ENCODE results near the gene LONP1. TPM values are rescaled to one million over a fixed set of nuclear protein-coding genes. Genes with fewer than 3 reads are reported as not detected.
"Not testable (repeated sequence)": the region's sequence is repeated elsewhere in the genome, so short reads cannot be mapped to it uniquely, and the experiment has no call there.

LONP1 gene
- total RNA-seq, 2 experiments from 2014 or later, result 114 to 129 TPM

GRCh38 chr19:5733172-5733571, 13.2 kb upstream of the LONP1 start:
- H3K4me3 Mint-ChIP-seq; H3K36me3 Mint-ChIP-seq (ENCODE audit: low read depth); H3K27ac Mint-ChIP-seq; ATAC-seq; CTCF ChIA-PET; POLR2A ChIA-PET; DNase-seq; H3K9me3 Mint-ChIP-seq (ENCODE audit: insufficient read depth); H3K27me3 Mint-ChIP-seq (ENCODE audit: low read depth); H3K4me1 Mint-ChIP-seq (ENCODE audit: low read depth): not testable (repeated sequence)

- Mint-ChIP-seq H3K27ac (no peak overlapping the region), H3K9me3 (ENCODE audit: insufficient read depth) (no peaks in the 10 kb centered on the region), H3K36me3 (ENCODE audit: low read depth) (no peaks in the 10 kb centered on the region), H3K4me1 (ENCODE audit: low read depth) (no peaks in the 10 kb centered on the region), H3K27me3 (ENCODE audit: low read depth) (peaks cover 2% of the 10 kb centered on the region), H3K4me3 (no peak overlapping the region)
- CTCF ChIA-PET, result interaction anchor here (0.7 kb wide), 1 partner anchor 13 kb away, joined by 3 read pairs; no protein-coding TSS in a partner anchor
- DNase-seq (no peak), ATAC-seq (no peak)
- POLR2A ChIA-PET, result no interaction called here
Observed at GRCh38 chr19:5727453-5728050, 7.6 kb upstream of the LONP1 start.

- POLR2A ChIA-PET, result interaction anchor here (0.9 to 4.4 kb wide), 13 partner anchors 11 to 233 kb away, joined by 3 to 21 read pairs (median 5); partner anchors contain the start of genes DUS3L, NDUFA11, RPL36 and SAFB2
Observed at GRCh38 chr19:5719274-5719960, 529 bp downstream of the LONP1 start.

DNA sequence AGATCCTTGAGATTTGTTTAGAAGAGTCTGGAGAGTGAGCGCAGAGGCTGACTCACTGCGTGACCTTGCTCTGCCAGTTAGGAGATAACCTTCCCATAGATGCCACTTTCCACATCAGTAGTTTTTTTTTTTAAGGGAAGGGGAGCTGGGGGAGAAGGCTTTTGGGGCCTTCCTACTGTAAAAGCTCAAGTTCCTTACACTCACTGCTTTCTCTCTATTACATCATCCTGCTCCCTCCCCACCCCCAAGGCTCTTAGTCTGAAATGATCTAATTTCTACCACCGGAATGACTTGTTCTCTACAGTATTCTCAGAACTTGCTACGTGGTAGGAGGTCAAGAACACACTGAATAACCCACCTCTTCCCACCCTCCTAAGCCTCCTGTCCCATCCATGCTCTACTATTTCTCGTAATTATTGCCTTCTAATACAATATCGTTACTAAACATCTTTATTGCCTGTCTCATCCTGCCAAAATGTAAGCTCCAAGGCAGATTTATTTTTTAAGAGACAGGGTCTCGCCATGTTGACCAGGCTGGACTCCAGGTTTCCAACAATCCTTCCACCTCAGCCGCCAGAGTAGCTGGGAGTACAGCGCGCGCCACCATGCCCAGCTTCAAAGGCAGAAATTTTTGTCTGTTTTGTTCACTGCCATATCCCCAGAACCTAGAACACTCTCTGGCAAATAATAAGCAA, 1.2 kb downstream of the LONP1 start:
- Mint-ChIP-seq H3K9me3 (ENCODE audit: insufficient read depth) (no peaks in the 10 kb centered on the region), H3K27ac (peak overlapping the region; percentile 96), H3K4me1 (ENCODE audit: low read depth) (peaks cover 32% of the 10 kb centered on the region), H3K36me3 (ENCODE audit: low read depth) (peaks cover 34% of the 10 kb centered on the region), H3K27me3 (ENCODE audit: low read depth) (no peaks in the 10 kb centered on the region), H3K4me3 (peak overlapping the region; percentile 95)
- CTCF ChIA-PET, result interaction anchor here (2.3 to 8.7 kb wide), 2 partner anchors 30 to 85 kb away, joined by 8 to 113 read pairs; partner anchors contain the start of gene RPL36
- DNase-seq, result peak; percentile 77
- POLR2A ChIA-PET, result interaction anchor here (0.9 to 4.4 kb wide), 11 partner anchors 11 to 233 kb away, joined by 3 to 21 read pairs (median 6); partner anchors contain the start of genes DUS3L, NDUFA11 and RPL36
- no peak for ATAC-seq

More at GRCh38 chr19:5719274-5719960, 529 bp downstream of the LONP1 start:
- Mint-ChIP-seq H3K4me1 (ENCODE audit: low read depth) (peaks cover 29% of the 10 kb centered on the region), H3K27me3 (ENCODE audit: low read depth) (no peaks in the 10 kb centered on the region), H3K27ac (peak overlapping the region; percentile 96), H3K9me3 (ENCODE audit: insufficient read depth) (no peaks in the 10 kb centered on the region), H3K4me3 (peak overlapping the region; percentile 95), H3K36me3 (ENCODE audit: low read depth) (peaks cover 29% of the 10 kb centered on the region)
- DNase-seq (peak; percentile 54), ATAC-seq (peak; percentile 3)
- CTCF ChIA-PET, result interaction anchor here (1.1 to 8.7 kb wide), 4 partner anchors 31 to 109 kb away, joined by 4 to 113 read pairs (median 6); partner anchors contain the start of gene RPL36

DNA sequence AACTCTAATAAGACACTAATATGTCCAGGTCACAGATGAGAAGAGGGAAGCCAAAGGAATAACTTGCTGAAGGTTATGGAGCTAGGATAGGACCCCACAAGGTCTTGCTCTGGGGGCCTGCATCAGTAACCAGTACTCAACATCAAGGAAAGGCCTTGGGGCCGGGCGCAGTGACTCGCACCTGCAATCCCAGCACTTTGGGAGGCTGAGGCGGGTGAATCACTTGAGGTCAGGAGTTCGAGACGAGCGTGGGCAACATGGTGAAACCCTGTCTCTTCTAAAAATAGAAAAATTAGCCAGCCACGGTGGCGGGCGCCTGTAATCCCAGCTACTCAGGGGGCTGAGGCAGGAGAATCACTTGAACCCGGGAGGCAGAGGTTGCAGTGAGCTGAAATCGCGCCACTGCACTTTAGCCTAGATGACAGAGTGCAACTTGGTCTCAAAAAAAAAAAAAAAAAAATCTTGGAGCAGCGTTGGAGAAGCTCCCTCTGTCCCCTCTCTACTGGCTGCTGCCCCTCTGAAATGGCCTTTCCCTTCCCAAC, 1.8 kb downstream of the LONP1 start:
- Mint-ChIP-seq H3K9me3 (ENCODE audit: insufficient read depth) (no peaks in the 10 kb centered on the region), H3K27ac (peak overlapping the region; percentile 96), H3K27me3 (ENCODE audit: low read depth) (no peaks in the 10 kb centered on the region), H3K4me3 (peak overlapping the region; percentile 95), H3K36me3 (ENCODE audit: low read depth) (peaks cover 39% of the 10 kb centered on the region), H3K4me1 (ENCODE audit: low read depth) (peaks cover 32% of the 10 kb centered on the region)
- no peak for DNase-seq
- ATAC-seq, result no peak
- ChIA-PET POLR2A (interaction anchor here (0.9 to 4.4 kb wide), 10 partner anchors 10 to 234 kb away, joined by 3 to 21 read pairs (median 6); partner anchors contain the start of genes DUS3L, NDUFA11 and RPL36), CTCF (interaction anchor here (2.3 to 8.7 kb wide), 2 partner anchors 30 to 86 kb away, joined by 8 to 113 read pairs; partner anchors contain the start of gene RPL36)

- no peak for DNase-seq
- Mint-ChIP-seq H3K36me3 (ENCODE audit: low read depth) (peaks cover 42% of the 10 kb centered on the region), H3K27me3 (ENCODE audit: low read depth) (no peaks in the 10 kb centered on the region), H3K9me3 (ENCODE audit: insufficient read depth) (no peaks in the 10 kb centered on the region), H3K4me3 (peak overlapping the region; percentile 95), H3K27ac (peak overlapping the region; percentile 96), H3K4me1 (ENCODE audit: low read depth) (peaks cover 32% of the 10 kb centered on the region)
- ATAC-seq, result no peak
- POLR2A ChIA-PET, result interaction anchor here (0.6 to 4.4 kb wide), 4 partner anchors 9 to 72 kb away, joined by 3 to 21 read pairs (median 9); no protein-coding TSS in a partner anchor
- CTCF ChIA-PET, result interaction anchor here (8.7 kb wide), 1 partner anchor 29 kb away, joined by 113 read pairs; the partner anchor contains the start of gene RPL36
Observed at GRCh38 chr19:5717215-5717935, 2.6 kb downstream of the LONP1 start.

GRCh38 chr19:5714816-5715215, 5.1 kb downstream of the LONP1 start:
- no peak overlapping the region for H3K27ac Mint-ChIP-seq
- no peaks in the 10 kb centered on the region for H3K27me3 Mint-ChIP-seq (ENCODE audit: low read depth)
- no peak overlapping the region for H3K4me3 Mint-ChIP-seq
- ATAC-seq, result no peak
- no peaks in the 10 kb centered on the region for H3K9me3 Mint-ChIP-seq (ENCODE audit: insufficient read depth)
- peaks cover 29% of the 10 kb centered on the region for H3K4me1 Mint-ChIP-seq (ENCODE audit: low read depth)
- peaks cover 52% of the 10 kb centered on the region for H3K36me3 Mint-ChIP-seq (ENCODE audit: low read depth)
- DNase-seq, result no peak
- ChIA-PET CTCF (interaction anchor here (1.0 to 8.7 kb wide), 2 partner anchors 13 to 26 kb away, joined by 3 to 113 read pairs; partner anchors contain the start of gene RPL36), POLR2A (interaction anchor here (0.7 to 1.2 kb wide), 2 partner anchors 23 to 25 kb away, joined by 3 to 5 read pairs; partner anchors contain the start of gene RPL36)

DNA sequence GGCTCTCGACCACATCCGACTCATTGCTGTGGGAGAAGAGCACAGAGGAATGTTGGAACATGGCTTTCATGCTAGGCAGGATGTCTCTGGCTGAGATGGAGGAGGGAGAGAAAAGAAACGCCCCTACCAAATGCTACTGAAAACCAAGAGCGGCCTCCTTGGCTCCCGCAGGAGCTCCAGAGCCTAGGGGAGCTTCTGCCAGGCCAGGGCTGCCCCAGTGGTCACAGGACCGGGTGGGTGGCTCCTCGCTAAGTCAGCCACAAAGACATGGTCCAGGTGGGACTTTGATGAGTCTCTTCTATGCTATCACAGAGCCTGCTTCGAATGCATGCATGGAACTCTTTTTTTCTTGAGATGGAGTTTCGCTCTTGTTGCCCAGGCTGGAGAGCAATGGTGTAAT, 6.7 kb downstream of the LONP1 start:
- no peak for ATAC-seq
- H3K9me3 Mint-ChIP-seq (ENCODE audit: insufficient read depth), result no peaks in the 10 kb centered on the region
- POLR2A ChIA-PET, result interaction anchor here (1.7 kb wide), 1 partner anchor 22 kb away, joined by 5 read pairs; no protein-coding TSS in a partner anchor
- no peak for DNase-seq
- peaks cover 41% of the 10 kb centered on the region for H3K36me3 Mint-ChIP-seq (ENCODE audit: low read depth)
- CTCF ChIA-PET, result interaction anchor here (8.7 kb wide), 1 partner anchor 25 kb away, joined by 113 read pairs; the partner anchor contains the start of gene RPL36
- H3K4me3 Mint-ChIP-seq, result no peak overlapping the region
- H3K27ac Mint-ChIP-seq, result no peak overlapping the region
- no peaks in the 10 kb centered on the region for H3K27me3 Mint-ChIP-seq (ENCODE audit: low read depth)
- peaks cover 21% of the 10 kb centered on the region for H3K4me1 Mint-ChIP-seq (ENCODE audit: low read depth)

DNA sequence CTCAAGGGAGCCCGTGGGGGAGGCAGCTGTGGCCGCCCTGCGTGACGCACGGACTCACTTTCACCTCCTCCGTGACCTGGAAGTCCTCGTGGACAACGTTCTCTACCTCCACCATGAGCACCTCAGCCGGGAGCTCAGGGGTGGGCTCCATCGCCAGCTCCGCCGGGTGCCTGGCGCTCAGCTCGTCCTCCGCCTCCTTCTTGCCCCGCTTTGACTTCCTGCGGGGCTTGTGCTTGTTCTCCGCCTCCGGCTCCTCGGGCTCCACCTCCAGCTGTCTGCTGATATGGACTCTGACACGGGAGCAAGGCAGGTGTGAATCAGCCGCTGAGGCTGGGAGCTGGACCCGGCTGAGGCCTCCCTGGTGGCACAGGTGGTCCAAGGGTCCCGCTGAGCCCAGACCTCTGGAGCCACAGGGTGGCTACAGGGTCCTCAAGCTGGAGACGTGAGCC, 8.2 kb downstream of the LONP1 start:
- H3K27me3 Mint-ChIP-seq (ENCODE audit: low read depth), result no peaks in the 10 kb centered on the region
- H3K27ac Mint-ChIP-seq, result no peak overlapping the region
- peaks cover 8% of the 10 kb centered on the region for H3K4me1 Mint-ChIP-seq (ENCODE audit: low read depth)
- no peak overlapping the region for H3K4me3 Mint-ChIP-seq
- peaks cover 39% of the 10 kb centered on the region for H3K36me3 Mint-ChIP-seq (ENCODE audit: low read depth)
- H3K9me3 Mint-ChIP-seq (ENCODE audit: insufficient read depth), result no peaks in the 10 kb centered on the region
- ATAC-seq, result no peak
- DNase-seq, result no peak
- ChIA-PET CTCF (interaction anchor here (1.2 to 2.2 kb wide), 2 partner anchors 22 to 25 kb away, joined by 5 to 12 read pairs; partner anchors contain the start of gene RPL36), POLR2A (interaction anchor here (1.7 kb wide), 1 partner anchor 21 kb away, joined by 5 read pairs; no protein-coding TSS in a partner anchor)

DNA sequence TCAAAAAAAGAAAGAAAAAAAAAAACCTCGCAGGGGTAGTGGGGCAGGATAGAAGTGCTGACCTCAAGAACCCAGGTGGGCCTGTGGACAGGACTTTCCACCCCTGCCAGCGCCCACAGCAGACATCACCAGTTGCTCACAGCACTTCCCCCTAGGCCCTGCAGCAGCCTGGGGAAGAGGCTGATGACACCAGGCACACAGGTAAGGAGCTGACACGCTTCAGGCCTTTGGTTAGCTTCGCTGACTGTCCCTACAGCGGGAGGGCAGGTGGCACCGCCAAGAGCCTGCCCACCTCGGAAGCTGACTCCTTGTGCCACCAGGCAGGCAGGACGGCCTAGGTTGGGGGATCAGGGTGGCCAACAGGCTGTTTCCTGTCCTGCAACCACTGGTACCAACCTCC, 8.9 kb downstream of the LONP1 start:
- peaks cover 41% of the 10 kb centered on the region for H3K36me3 Mint-ChIP-seq (ENCODE audit: low read depth)
- peaks cover 6% of the 10 kb centered on the region for H3K4me1 Mint-ChIP-seq (ENCODE audit: low read depth)
- ATAC-seq (peak; percentile 17), DNase-seq (no peak)
- H3K27me3 Mint-ChIP-seq (ENCODE audit: low read depth), result no peaks in the 10 kb centered on the region
- CTCF ChIA-PET, result interaction anchor here (2.2 kb wide), 1 partner anchor 24 kb away, joined by 12 read pairs; no protein-coding TSS in a partner anchor
- no peak overlapping the region for H3K27ac Mint-ChIP-seq
- no peak overlapping the region for H3K4me3 Mint-ChIP-seq
- POLR2A ChIA-PET, result no interaction called here
- H3K9me3 Mint-ChIP-seq (ENCODE audit: insufficient read depth), result no peaks in the 10 kb centered on the region
